HG02870 (cell line): ENCODE data around the gene TK2.

Experiments used
- ATAC-seq: cut with Tn5 transposase; IDR thresholded peaks from one replicate; pipeline ENCODE4 v1.9.1; 2021; ENCODE audit warnings: mild to moderate bottlenecking, moderate library complexity; ENCODE audit not compliant: unreplicated experiment

The TK2 gene

DNA sequence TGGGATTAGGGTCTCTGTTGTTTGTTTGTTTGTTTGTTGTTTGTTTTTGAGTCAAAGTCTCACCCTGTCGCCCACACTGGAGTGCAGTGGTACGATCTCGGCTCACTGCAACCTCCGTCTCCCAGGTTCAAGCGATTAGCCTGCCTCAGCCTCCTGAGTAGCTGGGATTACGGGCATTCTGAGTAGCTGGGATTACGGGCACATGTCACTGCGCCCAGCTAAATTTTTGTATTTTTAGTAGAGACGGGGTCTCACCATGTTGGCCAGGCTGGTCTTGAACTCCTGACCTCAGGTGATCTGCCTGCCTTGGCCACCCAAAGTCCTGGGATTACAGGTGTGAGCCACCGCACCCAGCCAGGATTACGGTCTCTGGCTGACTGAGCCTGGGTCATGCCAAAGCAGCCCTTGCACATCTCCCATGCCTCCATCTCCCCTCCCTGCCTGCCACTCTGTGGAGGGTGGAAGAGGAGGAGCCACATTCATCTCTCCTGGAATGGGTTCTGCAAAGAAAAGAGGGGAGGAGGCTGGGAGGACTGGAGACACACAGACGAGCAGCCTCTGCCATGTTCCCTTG, 63.6 kb downstream of the TK2 start:
- ATAC-seq, result no peak

DNA sequence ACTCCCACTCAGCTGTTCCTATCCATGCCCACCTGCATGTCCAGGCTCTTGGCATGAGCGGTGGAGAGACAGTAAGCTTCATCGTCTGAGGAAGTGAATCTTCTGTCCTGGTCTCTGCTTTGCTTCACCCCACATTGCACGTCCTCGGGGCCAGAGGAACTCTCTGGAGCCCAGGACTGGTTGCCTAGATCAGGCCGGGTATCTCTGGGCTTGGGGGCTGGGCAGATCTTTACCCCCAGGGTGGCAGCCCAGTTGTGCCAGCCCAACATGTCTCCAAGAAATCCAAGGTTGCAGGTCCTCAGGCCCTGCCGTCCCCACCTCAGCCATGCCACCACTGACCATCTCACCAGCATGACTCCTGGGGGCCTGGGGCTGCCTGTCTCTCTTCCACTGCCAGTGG, 64.5 kb downstream of the TK2 start:
- no peak for ATAC-seq

DNA sequence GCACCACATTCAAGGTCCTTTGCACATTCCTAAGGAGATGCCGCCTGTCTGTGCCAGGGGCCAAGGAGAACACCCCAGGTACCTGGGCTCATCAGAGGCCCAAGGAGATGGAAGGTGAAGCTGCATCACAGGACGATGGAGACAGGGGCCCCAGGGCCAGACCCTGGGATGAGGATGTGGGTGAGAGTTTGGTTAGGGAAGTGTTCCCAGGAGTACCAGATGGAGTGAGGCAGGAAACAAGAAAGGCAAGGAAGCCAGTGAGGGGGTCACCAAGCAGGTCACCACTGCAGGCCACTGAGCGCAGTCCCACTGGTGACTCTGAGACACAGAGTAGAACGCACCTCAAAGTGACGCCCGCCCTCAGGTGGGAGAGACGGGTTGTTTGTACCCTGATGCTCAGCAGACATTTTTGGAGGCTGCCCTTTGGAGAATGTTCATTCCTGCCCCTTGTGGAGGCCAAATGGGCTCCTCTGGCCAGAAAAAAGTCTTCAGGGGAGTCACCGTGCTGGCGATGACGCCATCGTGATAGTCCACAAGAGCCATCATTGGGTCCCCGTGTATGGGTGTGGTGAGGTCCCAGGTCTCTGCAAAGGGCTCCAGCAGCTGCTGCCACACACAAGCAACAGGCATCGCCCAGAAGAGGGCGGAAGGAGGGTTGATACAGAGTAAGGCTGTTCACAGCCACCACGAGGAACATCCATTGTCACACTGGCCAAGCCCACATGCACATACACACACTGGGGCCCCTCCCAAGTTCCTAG, 65.3 kb downstream of the TK2 start:
- ATAC-seq, result no peak

DNA sequence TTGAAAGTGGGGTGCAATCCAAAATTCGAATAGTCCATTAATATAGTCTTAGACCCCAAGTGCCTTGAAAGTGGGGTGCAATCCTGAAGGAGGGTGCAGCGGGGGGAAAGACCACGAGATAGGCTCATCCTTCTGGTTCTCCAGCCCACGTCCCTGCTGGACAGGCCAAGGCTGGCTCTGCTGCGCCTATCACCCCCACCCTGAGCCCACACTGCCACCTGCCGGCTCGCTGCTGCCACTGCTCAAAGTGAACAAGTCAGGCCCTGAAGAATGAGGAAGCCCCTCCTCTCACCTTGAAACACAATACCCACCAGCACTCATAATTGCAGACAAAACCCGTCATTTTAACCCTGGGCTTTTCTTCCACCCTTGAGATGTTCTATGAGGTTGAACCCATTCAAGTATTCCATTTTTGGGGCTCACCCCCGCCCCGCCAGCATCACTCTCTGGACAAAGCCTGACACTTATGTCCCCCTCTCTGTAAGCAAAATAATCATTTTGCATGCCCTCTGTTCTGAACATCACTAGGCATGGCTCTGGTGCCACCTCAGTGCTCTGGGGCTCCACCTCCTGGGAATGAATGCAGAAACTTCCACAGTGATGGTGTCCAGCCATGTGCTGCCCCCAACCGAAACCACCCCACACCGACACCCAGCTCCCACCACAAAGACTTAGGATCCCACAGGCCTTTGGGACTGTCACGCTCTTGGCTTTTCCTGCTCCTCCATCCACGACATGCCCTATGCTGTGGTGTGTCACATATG, 66.1 kb downstream of the TK2 start:
- ATAC-seq, result peak; percentile 72

DNA sequence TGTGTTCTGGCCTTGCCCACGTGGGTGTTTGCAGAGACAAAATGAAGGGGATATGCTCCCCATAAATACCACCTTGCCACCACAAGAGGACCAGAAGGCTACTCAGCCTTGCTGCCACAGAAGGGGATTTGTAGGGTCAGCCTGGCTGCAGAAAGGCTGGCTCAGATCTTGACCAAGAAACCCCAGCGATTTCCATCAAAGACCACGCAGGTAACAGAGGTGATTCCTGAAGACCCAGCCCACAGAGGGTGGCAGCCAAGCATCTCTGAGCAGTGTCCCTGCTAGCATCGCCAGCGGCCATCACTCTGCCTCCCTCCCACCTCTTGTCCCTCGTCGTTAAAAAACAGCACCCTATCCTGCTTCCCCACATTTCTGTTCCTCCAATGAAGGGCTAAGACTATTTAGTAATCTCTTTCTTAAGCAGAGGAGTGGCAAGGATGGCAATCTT, 68.0 kb downstream of the TK2 start:
- no peak for ATAC-seq

DNA sequence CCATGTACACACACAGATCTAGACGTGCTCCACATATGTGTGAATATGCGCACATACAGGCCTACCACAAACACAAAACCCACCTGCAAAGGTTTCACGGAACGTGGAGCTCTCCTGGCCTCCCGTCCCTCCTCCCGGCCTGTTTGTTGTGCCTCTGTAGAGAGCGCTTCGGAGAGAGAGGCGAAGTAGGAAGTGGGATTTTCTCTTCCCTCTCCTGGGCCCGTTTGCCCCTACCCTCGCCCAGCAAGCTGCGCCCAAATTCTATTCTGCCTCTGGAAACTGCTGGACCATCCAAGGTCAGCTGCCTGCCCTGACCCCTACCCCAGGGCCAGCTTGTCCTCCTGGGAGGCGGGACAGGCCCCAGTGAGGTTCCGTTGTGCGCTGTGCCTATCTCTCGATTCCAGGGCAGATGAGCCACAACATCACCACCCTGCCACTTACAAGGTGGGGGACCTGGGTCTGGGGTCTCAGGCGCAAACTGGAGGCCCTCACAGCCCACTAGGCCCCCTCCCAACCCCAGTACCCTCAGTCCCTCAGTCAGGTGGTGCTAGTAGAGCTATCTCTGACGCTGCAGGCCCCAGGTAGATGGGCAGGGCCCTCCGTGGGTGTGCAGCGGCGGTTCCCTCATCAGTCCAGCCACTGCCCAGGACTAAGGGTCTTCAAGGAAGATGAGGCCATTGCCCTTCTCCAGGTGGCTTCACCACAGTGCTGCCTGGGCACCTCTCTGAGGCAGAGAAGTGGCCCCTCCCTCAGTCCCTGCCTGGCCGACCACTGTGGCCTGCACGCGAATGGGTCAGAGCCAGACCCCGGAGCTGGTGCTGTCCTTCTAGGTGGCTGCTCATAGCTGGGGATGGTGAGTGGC, 68.6 kb downstream of the TK2 start:
- ATAC-seq, result no peak

DNA sequence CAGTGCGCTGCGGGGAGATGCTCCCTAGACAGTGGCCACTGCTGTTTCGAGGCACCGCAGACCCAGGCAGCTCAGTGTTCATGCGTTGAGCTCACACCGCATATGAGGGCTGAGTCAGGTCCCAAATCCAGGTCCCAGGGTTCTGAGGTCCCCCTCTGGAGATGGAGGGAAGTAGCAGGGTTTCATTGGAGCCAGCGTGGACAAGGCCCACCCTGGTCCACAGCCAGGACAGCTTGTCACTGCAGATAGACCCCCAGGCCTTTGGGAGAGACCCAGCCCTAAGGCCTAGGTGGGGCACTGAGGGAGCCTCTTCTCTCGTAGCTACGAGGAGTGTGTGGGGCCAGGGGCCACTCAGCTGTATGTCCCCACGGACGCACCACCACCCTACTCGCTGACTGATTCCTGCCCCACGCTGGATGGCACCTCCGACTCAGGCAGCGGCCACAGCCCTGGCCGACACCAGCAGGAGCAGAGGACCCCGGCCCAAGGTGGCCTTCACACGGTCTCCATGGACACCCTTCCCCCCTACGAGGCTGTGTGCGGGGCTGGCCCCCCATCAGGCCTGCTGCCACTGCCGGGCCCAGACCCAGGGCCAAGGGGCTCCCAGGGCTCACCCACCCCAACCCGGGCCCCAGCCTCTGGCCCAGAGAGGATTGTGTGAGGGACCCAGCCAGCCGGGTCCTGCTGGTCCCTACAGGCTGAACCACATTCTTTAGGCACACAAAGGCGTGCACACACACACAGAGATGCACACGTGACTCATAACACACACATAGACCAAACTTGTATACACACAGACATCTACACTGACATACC, 69.4 kb downstream of the TK2 start:
- ATAC-seq, result no peak

DNA sequence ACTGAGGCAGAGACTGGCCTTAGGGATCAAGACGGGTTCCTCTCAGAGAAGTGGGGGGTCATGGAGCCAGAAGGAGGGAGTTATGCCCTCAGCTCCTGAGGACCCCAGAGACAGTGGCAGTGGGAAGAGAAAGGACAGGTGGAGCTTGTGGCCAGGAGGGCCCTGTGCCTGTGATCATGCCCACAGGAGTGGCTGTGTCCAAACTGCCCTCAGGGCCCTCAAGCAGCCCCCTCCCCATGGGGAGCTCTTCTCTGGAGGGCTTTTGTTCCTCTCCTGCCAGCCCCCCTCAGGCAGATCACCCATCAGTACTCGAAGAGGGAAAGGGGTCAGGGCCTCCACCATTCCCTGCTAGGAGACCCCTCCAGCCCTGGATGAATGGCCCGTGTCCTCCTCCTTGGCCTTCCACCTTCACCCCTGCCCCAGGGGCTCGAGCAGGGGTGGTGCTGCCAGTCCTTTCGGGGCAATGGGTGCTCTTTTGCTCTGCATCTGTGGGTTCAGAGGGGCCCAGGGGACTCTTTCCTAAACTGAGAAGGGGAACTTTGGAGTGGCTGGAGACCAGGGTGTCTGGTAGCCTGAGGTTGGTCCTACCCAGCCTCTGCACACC, 70.2 kb downstream of the TK2 start:
- no peak for ATAC-seq

DNA sequence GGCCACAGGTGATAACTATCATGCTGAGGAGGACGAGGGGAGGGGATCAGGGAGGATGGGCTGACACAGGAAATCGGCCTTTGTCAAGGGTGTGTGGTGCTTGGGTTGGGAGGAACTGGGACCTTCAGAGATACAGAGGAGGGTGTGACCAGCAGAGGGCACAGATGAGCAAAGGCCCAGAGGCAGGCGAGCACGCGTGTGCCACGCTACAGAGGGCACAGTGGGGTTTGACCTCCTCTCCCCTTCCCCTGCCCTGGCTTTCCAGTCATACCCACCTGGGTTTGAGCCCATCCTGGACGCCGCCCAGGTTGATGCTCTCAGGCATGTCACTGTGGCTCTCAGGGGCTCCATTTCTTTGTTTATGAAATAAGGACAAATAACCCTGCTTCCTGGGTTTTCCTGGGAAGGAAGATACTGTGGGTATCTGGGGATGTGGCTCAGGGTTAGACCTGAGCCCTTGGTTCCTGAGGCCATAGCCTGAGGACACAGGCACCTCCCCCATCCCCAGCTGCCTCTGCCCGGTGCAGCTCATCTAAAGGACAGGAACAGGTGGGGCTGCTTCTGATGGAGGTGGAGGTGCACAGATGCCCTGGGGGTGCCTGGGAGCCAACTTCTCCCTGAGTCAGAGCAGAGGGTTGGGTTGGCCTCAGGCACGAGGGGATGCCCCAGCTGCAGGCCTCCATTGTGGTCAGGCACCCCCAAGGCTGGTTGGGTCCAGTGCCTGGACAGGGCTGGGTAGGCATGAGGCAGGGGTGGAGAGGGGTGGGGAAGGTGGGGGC, 71.0 kb downstream of the TK2 start:
- peak; percentile 47 for ATAC-seq

DNA sequence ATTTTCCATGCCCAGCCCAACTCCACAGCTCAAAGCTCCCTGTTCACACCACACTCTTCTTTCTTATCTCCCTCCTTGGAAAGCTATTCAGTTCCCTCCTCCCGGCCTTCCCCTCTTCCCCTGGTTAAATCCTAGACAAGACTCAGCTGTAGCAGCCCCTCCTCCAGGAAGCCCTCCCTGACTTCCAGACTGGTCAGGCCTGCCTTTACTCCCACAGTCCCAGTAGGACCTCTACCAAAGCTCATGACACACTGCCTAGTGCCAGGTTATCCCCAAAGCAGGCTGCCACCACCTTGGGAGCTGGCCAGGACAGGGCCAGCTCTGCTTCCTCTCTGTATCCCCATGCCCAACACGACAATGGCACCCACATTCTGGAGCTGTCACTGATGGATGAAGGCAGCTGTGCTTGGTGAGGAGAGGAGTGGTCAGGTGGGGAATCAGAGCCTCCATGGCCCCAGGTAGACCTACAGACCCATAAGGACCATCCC, 72.8 kb downstream of the TK2 start:
- ATAC-seq, result no peak

DNA sequence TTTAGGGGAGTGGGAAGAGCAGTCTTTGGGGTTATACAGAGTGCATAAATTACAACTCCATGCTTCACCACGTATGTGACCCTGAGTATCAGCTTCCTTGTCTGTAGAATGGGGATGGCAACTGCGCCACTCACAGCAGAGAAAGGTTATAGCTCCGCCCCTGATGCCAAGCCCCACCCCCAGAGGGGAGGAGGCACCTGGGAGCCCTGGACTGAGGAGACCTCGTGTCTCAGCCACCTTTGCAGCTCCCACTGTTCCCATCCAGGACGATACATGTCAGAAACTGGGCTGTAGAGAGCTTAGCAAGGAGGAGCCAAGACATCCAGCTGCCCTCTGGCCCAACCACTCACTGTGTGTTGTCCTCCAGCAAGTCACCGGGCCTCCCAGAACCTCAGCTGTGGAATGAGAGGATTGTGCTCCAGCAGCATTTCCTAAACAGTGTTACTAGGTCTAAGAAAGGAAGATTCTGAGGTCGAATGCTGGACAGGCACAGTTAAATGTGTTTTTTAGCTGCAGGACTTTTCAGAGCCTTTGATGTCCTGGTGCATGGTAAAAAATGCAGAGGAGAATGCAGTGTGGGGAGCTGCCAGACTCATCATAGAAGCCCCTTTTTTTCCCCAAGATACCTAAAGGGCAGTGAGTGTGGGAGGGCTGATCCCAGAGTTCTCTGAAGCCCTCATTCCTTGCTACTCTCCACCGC, 73.4 kb downstream of the TK2 start:
- ATAC-seq, result peak; percentile 39

DNA sequence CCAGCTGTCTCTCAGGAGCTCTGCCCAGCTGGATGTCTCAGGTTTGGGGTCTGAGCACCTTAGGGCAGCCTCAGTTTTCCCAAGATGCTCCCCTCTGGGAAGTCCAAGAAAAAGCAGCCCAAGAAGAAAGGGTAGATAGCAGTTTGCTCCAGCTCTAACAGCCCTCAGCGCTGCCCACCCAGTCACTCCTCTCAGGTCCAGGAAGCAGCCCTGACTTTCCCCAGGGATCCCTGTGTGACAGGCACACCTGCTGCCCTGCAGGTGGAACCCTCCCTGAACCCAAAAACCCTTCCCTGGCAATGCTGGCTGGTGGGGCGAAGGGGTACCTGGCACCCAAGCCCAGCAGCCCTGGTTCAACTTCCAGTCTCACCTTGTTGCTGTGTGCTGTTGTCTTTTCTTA, 74.7 kb downstream of the TK2 start:
- no peak for ATAC-seq

DNA sequence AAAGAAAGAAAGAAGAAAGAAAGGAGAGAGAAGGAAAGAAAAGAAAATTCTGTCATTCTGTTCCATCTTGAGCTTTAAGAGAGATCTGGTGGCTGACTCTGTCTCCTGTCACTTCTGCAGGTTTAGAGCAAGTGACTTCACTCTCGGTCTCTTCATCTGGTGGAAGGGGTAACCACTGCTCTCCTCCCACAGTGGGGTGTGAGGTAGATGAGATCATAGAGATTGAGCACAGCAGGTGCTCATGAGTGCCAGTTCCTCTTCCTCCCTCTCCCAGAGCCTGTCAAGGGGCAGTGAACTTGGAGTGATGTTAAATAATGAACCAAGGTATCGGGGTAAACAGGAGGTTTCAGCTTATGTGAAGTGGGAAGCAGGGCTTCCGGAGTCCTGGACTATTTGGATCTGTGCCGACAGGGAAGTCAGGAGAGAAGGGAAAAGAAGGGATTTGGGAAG, 75.1 kb downstream of the TK2 start:
- ATAC-seq, result peak; percentile 79

DNA sequence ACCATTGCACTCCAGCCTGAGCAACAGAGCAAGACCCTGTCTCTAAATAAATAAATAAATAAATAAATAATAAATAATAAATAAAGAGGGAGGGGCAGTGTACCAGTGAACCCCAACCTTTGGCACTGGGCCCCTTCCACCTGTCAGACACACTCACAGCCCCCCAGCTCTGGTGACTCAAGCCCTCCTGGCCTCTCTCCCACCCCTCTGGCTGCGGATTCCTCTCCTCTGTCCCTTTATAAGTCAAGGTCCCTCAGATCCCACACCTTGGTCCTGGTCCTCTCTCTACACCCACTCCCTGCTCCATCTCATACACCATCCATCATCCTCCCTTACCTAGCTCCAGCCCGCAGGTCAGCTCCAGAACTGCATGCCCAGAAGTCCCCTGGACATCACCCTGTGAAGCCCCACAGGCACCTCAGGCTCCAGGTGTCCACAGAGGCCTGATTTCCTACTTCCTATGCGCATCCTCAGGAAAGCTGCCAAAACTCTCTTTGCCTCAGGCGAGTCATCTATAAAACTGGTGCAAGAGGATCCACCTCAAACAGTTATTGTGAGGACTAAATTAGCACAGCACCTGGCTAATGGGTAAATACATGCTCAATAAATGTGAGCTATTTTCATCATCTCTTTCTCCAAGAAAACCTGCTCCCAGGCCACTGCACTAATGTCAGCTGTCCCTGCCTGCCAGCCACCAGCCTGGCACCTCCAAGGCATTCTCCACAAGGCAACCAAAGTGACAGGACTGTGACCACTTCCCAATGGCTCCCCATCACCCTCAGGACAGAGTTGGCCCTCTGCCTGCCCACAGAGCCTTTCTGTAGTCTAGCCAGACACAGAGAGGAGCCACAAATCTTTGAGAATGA, 76.0 kb downstream of the TK2 start:
- ATAC-seq, result no peak

DNA sequence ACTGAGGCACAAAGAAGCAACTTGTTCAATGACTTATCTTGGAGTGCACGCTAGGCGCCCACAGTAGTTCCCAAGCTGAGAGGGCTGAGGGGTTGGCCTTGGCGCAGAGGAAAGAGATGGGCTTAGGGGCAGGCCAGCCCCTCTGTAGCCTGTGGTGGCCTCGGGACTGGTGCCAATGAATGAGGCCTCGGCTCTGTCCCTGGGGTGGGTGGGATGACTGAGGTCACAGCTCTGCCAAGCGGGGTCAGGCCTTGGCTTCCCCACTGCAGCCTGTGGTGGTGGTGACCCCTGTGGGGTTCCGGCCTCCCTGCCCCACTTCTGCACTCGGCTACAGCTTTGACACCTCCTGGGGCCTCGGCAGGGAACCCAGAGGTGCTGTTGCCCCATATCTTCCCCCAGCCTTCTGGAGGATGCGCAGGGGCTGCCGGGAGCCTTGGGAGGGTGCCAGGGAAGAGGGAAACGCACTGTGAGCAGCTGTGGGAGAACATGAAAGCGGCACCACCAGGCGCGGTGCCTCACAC, 76.8 kb downstream of the TK2 start:
- no peak for ATAC-seq

DNA sequence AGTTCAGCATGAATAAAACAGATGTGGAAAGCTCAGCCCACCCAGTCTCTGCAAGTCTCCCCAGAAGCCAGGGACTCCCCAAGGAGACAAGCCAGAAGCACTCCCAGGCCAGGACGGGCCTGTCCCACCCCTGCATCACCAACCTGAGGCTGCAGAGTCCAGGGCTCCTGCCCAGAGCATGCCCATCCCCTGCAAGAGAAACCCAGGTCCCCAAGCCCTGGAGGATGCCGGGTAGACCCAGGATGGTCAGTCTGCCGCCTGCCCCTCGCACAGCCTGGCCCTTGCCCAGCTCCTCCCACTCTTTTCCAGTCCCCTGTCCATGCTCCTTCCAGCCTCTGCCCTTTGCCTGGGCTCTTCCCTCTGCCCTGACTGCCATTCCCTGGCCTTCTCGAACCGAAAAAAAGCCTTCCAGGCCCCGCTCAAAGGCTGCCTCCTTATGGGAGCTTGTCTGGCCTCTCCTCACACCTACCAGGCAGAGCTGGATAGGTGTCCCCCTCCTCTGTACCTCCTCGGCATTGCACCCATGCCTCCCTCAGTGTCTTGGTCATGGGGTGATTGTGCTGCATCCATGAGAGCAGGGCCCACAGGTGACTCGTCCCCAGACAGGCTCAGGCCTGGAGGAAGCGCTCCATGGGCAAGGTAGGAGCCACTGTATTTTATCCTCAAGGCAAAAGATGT, 78.1 kb downstream of the TK2 start:
- no peak for ATAC-seq
